ENCODE results near the gene B4GAT1. TPM values are rescaled to one million over a fixed set of nuclear protein-coding genes. Genes with fewer than 3 reads are reported as not detected.

Gene B4GAT1
- total RNA-seq, 1 experiment from 2014 or later = 6.7 TPM

DNA sequence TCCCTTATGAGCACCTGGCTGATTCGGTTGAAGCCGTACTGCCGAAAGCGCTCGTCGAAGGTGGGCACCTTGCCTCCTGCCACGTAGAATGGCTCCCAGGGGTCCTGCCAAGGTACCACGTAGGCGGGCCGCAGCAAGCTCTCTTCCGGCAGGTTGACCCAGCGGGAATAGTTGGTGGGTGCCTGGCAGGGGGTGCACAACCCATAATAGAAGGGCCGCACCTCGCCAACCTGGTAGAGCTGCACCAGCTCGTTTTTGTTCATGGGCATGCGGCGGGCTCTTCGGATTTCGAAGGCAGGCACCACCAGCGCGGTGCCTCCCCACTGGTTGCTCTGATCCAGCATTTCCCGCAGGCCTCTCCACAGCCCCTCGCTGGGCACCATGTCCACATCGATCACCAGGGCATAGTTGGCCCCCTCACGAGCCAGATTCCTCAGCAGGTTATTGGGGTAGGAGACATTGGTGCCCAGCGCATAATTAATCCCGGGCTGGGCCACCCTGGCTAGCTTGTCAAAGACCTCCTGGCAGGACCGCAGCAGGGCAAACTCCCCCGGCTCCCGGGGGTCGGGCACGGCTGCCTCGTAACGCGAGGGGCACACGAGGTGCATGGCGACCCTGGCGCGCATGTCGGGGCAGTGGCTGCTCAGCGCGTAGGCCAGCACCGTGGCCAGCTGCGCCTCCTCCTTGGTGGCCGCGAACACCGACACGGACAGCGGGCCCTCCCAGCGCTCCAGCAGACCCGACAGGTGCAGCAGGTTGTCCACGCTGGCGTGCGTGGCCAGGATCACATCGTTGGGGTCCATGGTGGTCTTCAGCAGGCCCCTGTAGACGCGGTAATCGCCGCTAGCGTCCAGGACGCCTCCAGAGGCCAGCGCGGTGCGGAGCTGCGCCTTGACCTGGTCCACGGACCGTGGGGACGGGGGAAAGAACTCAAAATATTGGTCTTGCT, 679 bp downstream of the B4GAT1 start (continued):
- TF ChIP-seq ZNF274 (IDR thresholded peaks at IDR 0.05; ENCODE audit: low read depth, low read length) = no peak
- no peak for TF ChIP-seq ZFX (IDR thresholded peaks at IDR 0.05)

DNA sequence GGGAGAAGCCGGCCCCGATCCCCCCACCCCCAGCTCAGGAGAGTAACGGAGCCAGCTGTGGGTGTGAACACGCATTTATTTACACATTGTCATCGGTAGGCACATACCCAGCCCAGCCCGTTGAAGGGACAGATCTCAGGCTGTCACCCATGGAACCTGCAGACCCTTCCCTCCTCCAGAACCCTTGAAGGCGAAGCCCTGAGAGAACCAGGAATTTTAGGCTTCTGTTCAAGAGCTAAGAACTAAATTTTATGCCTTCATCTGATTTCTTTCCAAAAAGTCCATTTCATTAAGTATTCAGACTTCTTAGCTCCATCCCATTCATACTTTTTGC, 2.1 kb downstream of the B4GAT1 start:
- Histone ChIP-seq H3K4me3 (replicated peaks in 1 of 2; ENCODE audit: low read depth in 1 of 2, low read length in 2 of 2) (peak overlapping the region; percentile 72 to 87), H3K4me1 (ENCODE audit: control insufficient read depth in 1 of 2, insufficient read depth in 2 of 2, low read length in 2 of 2) (peaks cover 14 to 36% of the 10 kb centered on the region in 2 experiments), H3K9me2 (ENCODE audit: insufficient read depth) (no peaks in the 10 kb centered on the region), H2AFZ (ENCODE audit: low read depth, low read length, poor library complexity, severe bottlenecking) (no peak overlapping the region), H3K27ac (ENCODE audit: low read depth, low read length) (peak overlapping the region; percentile 76), H3K9ac (ENCODE audit: low read length) (peak overlapping the region; percentile 77), H3K9me3 (ENCODE audit: control insufficient read depth in 1 of 2, insufficient read depth in 1 of 2, low read depth in 1 of 2, low read length in 2 of 2) (no peaks in the 10 kb centered on the region), H4K20me1 (ENCODE audit: insufficient read depth) (no peaks in the 10 kb centered on the region), H3K4me2 (ENCODE audit: low read length) (peak overlapping the region; percentile 89), H3K27me3 (ENCODE audit: insufficient read depth, low read length) (no peaks in the 10 kb centered on the region), H3K36me3 (ENCODE audit: control insufficient read depth in 1 of 2, insufficient read depth in 2 of 2, low read length in 2 of 2) (peaks cover 4 to 8% of the 10 kb centered on the region in 2 experiments; a peak in 3 of 4 replicates), H3K79me2 (ENCODE audit: insufficient read depth, low read length) (peaks cover 22% of the 10 kb centered on the region)
- DNase-seq (ENCODE audit: low read depth, low spot score) (no peak), ATAC-seq (peak; percentile 22)
- RAD21 ChIA-PET (ENCODE audit: low non-redundant PET in 1 of 2, low total read pairs in 2 of 2, uncharacterized antibody in 2 of 2, unreplicated experiment in 2 of 2) = no interaction called here
- peak; percentile 45; the same call in 1 of the 2 replicates for TF ChIP-seq ZFX (IDR thresholded peaks at IDR 0.05)
- no peak for TF ChIP-seq JUND (IDR thresholded peaks at IDR 0.05)
- intact Hi-C loops (cut with micrococcal nuclease) = no loop called here
- CTCF ChIA-PET = interaction anchor here (1.4 to 2.1 kb wide), 2 partner anchors 33 to 43 kb away, joined by 3 to 4 read pairs; no protein-coding TSS in a partner anchor
- no TSS peak for BruUV-seq (replicated peaks)
- POLR2A ChIA-PET = interaction anchor here (1.2 to 2.1 kb wide), 4 partner anchors 10 to 56 kb away, joined by 3 to 7 read pairs (median 6); partner anchors contain the start of genes RIN1 and YIF1A

DNA sequence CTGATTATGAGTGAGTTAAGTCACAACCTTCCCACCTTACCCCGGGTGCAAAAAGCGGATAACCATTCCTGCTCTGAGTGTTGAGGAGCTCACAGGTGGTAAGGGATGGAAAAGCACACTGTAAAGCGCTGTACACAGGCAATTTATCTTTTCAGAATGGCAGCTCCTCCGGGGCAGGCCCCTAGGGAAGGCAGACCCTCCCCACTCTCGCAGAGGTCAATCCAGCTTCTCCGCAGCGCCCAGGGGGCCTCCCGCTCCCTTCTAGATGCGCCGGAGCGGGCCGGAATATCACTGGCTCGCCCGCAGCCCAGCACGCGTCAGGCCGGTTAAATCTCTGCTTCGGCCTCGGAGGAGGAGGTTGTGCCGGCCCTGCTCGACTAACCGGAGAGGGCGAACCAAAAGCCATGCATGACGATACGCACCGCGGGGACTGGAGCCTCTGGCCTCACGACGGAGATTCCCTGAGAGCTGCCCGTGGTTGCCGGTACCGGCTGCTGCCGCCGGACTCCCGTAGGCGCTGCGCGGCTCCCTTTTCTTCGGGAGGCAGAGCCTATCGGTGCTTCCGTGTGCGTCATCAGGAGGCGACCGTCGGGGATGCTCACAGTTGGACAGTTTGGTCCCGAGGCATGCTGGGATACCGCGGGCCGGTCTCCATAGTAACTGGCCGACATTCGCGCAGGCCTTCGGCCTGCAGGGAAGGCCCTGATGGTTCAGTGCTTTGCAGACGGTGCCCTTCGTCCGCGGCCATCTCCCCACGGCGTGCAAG, 2.7 kb downstream of the B4GAT1 start, which contains the start of gene BRMS1:
BRMS1 (minus strand) TSS at position 555 of the 766 bp plus-strand sequence. CDS start 2,870 bp downstream, outside the sequence.
- peaks cover 8 to 12% of the 10 kb centered on the region in 2 experiments; a peak in 3 of 4 replicates for H3K36me3 ChIP-seq (ENCODE audit: control insufficient read depth in 1 of 2, insufficient read depth in 2 of 2, low read length in 2 of 2)
- intact Hi-C loops (cut with micrococcal nuclease) = no loop called here
- peak within 1 kb of the TSS; percentile 72 to 87 for H3K4me3 ChIP-seq (replicated peaks in 1 of 2; ENCODE audit: low read depth in 1 of 2, low read length in 2 of 2)
- H2AFZ ChIP-seq (ENCODE audit: low read depth, low read length, poor library complexity, severe bottlenecking) = no peak within 1 kb of the TSS
- BruUV-seq (replicated peaks) = no TSS peak
- peak within 1 kb of the TSS; percentile 76 for H3K27ac ChIP-seq (ENCODE audit: low read depth, low read length)
- H3K4me1 ChIP-seq (ENCODE audit: control insufficient read depth in 1 of 2, insufficient read depth in 2 of 2, low read length in 2 of 2) = peaks cover 14 to 34% of the 10 kb centered on the region in 2 experiments
- POLR2A ChIA-PET = interaction anchor here (1.2 to 2.1 kb wide), 4 partner anchors 9 to 56 kb away, joined by 3 to 7 read pairs (median 6); partner anchors contain the start of genes RIN1 and YIF1A
- CTCF ChIA-PET = interaction anchor here (1.4 to 2.1 kb wide), 2 partner anchors 32 to 44 kb away, joined by 3 to 4 read pairs; no protein-coding TSS in a partner anchor
- H3K9me3 ChIP-seq (ENCODE audit: control insufficient read depth in 1 of 2, insufficient read depth in 1 of 2, low read depth in 1 of 2, low read length in 2 of 2) = no peaks in the 10 kb centered on the region
- DNase-seq (ENCODE audit: low read depth, low spot score) (peak; percentile 95), ATAC-seq (peak; percentile 70)
- H3K27me3 ChIP-seq (ENCODE audit: insufficient read depth, low read length) = no peaks in the 10 kb centered on the region
- H3K9me2 ChIP-seq (ENCODE audit: insufficient read depth) = no peaks in the 10 kb centered on the region
- H3K9ac ChIP-seq (ENCODE audit: low read length) = peak within 1 kb of the TSS; percentile 77
- peak within 1 kb of the TSS; percentile 89 for H3K4me2 ChIP-seq (ENCODE audit: low read length)
- RAD21 ChIA-PET (ENCODE audit: low non-redundant PET in 1 of 2, low total read pairs in 2 of 2, uncharacterized antibody in 2 of 2, unreplicated experiment in 2 of 2) = no interaction called here
- peaks cover 22% of the 10 kb centered on the region for H3K79me2 ChIP-seq (ENCODE audit: insufficient read depth, low read length)
- H4K20me1 ChIP-seq (ENCODE audit: insufficient read depth) = no peaks in the 10 kb centered on the region
- TF ChIP-seq, protein P1, sequence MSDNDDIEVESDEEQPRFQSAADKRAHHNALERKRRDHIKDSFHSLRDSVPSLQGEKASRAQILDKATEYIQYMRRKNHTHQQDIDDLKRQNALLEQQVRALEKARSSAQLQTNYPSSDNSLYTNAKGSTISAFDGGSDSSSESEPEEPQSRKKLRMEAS (IDR thresholded peaks at IDR 0.05) = peak; percentile 72; the same call in 1 of the 2 replicates
- TF ChIP-seq RAD21 (IDR thresholded peaks at IDR 0.05; ENCODE audit: low read depth) (no peak), REST (IDR thresholded peaks at IDR 0.05; ENCODE audit: low read depth) (no peak), SIN3A (IDR thresholded peaks at IDR 0.05; ENCODE audit: low read depth) (peak; percentile 85)
- TF ChIP-seq, protein P2, sequence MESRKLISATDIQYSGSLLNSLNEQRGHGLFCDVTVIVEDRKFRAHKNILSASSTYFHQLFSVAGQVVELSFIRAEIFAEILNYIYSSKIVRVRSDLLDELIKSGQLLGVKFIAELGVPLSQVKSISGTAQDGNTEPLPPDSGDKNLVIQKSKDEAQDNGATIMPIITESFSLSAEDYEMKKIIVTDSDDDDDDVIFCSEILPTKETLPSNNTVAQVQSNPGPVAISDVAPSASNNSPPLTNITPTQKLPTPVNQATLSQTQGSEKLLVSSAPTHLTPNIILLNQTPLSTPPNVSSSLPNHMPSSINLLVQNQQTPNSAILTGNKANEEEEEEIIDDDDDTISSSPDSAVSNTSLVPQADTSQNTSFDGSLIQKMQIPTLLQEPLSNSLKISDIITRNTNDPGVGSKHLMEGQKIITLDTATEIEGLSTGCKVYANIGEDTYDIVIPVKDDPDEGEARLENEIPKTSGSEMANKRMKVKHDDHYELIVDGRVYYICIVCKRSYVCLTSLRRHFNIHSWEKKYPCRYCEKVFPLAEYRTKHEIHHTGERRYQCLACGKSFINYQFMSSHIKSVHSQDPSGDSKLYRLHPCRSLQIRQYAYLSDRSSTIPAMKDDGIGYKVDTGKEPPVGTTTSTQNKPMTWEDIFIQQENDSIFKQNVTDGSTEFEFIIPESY (IDR thresholded peaks at IDR 0.05; ENCODE audit: extremely low read depth, insufficient replicate concordance, low read length) = no peak
